Mesenchymal stem cell (in vitro differentiated cells and primary cell): Measurements from ENCODE around the gene MBP.

Source experiments
- DNase-seq: peaks from one replicate; pipeline ENCODE4 v3.0.0-alpha.2; 2013
- H2AFZ ChIP-seq: one replicate; pipeline ENCODE4 v1.6.1; 2013; ENCODE audit warnings: low read depth, mild to moderate bottlenecking, control low read depth, inconsistent platforms, low read length, moderate library complexity
- H2AK5ac ChIP-seq: 2 replicates; pipeline ENCODE4 v1.6.1; 2013; ENCODE audit warnings: low read length, moderate library complexity, mild to moderate bottlenecking, inconsistent platforms; ENCODE audit not compliant: severe bottlenecking
- H2BK120ac ChIP-seq: one replicate; pipeline ENCODE4 v1.6.1; 2013; ENCODE audit warnings: low read depth, mild to moderate bottlenecking, inconsistent platforms, low read length, moderate library complexity
- H2BK12ac ChIP-seq, 2 experiments: one replicate each; pipeline ENCODE4 v1.6.1; 2013; ENCODE audit warnings: inconsistent platforms in 2 of 2, low read length in 2 of 2, mild to moderate bottlenecking in 2 of 2, moderate library complexity in 2 of 2, control low read depth in 1 of 2
- H2BK15ac ChIP-seq: one replicate; pipeline ENCODE4 v1.6.1; 2013; ENCODE audit warnings: mild to moderate bottlenecking, low read depth, inconsistent platforms; ENCODE audit not compliant: poor library complexity, severe bottlenecking
- H2BK5ac ChIP-seq: 2 replicates; pipeline ENCODE4 v1.6.1; 2013; ENCODE audit warnings: low read depth, mild to moderate bottlenecking, low read length, control low read depth, inconsistent platforms; ENCODE audit not compliant: poor library complexity, severe bottlenecking
- H3K14ac ChIP-seq, 2 experiments: one replicate each; pipeline ENCODE4 v1.6.1; 2013; ENCODE audit warnings: inconsistent platforms in 2 of 2, low read length in 2 of 2, control low read depth in 1 of 2, mild to moderate bottlenecking in 1 of 2, moderate library complexity in 1 of 2
- H3K18ac ChIP-seq, 2 experiments: one replicate each; pipeline ENCODE4 v1.6.1; 2013; ENCODE audit warnings: inconsistent platforms in 2 of 2, low read length in 2 of 2, control low read depth in 1 of 2, low read depth in 1 of 2, mild to moderate bottlenecking in 1 of 2
- H3K23ac ChIP-seq, 2 experiments: one replicate each; pipeline ENCODE4 v1.6.1; 2013; ENCODE audit warnings: inconsistent platforms in 2 of 2, low read length in 2 of 2, mild to moderate bottlenecking in 2 of 2, moderate library complexity in 2 of 2, control low read depth in 1 of 2
- H3K27ac ChIP-seq: 2 replicates; pipeline ENCODE4 v1.5.1; 2013; ENCODE audit warnings: mild to moderate bottlenecking, moderate library complexity, low read length, control low read depth, inconsistent platforms; ENCODE audit not compliant: poor library complexity, severe bottlenecking
- H3K27me3 ChIP-seq, 2 experiments: 2 replicates each; pipeline versions ENCODE4 v1.6.1 to v1.7.0; 2013; ENCODE audit warnings: low read length in 2 of 2, mild to moderate bottlenecking in 2 of 2, moderate library complexity in 2 of 2, control low read depth in 1 of 2, inconsistent platforms in 1 of 2; ENCODE audit not compliant: control insufficient read depth in 1 of 2, insufficient read depth in 1 of 2
- H3K36me3 ChIP-seq, 2 experiments: 2 replicates each; pipeline versions ENCODE4 v1.6.1 to v1.7.0; 2013; ENCODE audit warnings: low read length in 2 of 2, control low read depth in 1 of 2, inconsistent platforms in 1 of 2, low read depth in 1 of 2, mild to moderate bottlenecking in 1 of 2; ENCODE audit not compliant: insufficient read depth in 2 of 2, control insufficient read depth in 1 of 2
- H3K4ac ChIP-seq, 2 experiments: one replicate each; pipeline ENCODE4 v1.6.1; 2013; ENCODE audit warnings: inconsistent platforms in 2 of 2, low read length in 2 of 2, mild to moderate bottlenecking in 2 of 2, moderate library complexity in 2 of 2, control low read depth in 1 of 2, low read depth in 1 of 2
- H3K4me1 ChIP-seq: 2 replicates; pipeline ENCODE4 v1.6.1; 2013; ENCODE audit warnings: low read depth, low read length, control low read depth; ENCODE audit not compliant: control insufficient read depth, insufficient read depth
- H3K4me2 ChIP-seq: 2 replicates; pipeline ENCODE4 v1.6.1; 2013; ENCODE audit warnings: low read length, mild to moderate bottlenecking, inconsistent platforms; ENCODE audit not compliant: poor library complexity, severe bottlenecking
- H3K4me3 ChIP-seq, 2 experiments: 2 replicates each; pipeline versions ENCODE4 v1.5.1 to v1.7.0; 2013; ENCODE audit warnings: low read length in 2 of 2, mild to moderate bottlenecking in 2 of 2, control low read depth in 1 of 2, low read depth in 1 of 2; ENCODE audit not compliant: insufficient read depth in 1 of 2
- H3K79me1 ChIP-seq: replicated peaks from 2 replicates; pipeline ENCODE4 v1.6.1; 2013; ENCODE audit warnings: mild to moderate bottlenecking, control low read depth, low read length, inconsistent platforms; ENCODE audit not compliant: poor library complexity, severe bottlenecking
- H3K9ac ChIP-seq: 2 replicates; pipeline ENCODE4 v1.7.0; 2013; ENCODE audit warnings: mild to moderate bottlenecking, low read length, moderate library complexity
- H3K9me3 ChIP-seq: 2 replicates; pipeline ENCODE4 v1.7.0; 2013; ENCODE audit warnings: mild to moderate bottlenecking, low read length; ENCODE audit not compliant: control insufficient read depth
- H4K8ac ChIP-seq: one replicate; pipeline ENCODE4 v1.6.1; 2013; ENCODE audit warnings: inconsistent platforms, mild to moderate bottlenecking, low read length, moderate library complexity
- H4K91ac ChIP-seq: one replicate; pipeline ENCODE4 v1.6.1; 2013; ENCODE audit warnings: mild to moderate bottlenecking, low read length, inconsistent platforms
- WGBS: methylation state at CpG from one replicate; pipeline ENCODE4 v1.1.7; 2013; ENCODE audit warnings: mixed read lengths; 5-methylcytosine and 5-hydroxymethylcytosine counted together

The MBP gene

DNA sequence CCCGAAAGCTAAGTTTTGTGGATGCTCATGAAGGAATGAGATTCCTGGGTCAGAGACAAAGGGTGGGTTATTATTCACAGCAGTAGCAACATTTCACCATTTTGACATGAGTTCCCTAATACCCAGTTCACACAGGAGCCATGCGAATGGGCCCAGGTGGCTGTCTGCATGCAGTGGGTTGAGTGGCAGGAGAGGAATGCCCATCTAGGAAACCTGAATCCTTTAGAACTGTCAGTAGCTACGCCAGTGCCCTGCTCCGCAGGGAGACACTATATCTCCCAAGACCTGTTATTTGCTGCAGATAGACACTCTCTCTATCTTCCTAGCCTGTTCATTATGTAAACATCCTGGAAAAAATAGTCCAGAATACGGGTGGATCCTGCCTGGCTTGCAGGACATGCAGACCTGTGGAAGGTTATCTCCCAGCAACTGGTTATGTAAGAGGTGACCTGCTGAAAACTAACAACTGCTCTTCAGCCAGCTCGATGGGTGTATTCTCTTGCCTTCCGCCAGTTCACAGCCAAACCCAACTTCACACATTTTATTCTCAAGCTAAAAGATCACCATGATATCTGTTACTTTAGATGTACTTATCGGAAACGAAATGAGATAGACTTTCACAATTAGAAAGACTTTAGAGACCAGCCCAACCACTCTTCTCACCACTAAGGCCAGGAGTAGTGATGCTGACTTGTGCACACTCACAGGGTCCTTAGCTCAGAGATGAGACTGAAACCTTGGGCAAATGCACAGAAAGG is 59.1 kb downstream of the MBP start:
- Histone ChIP-seq H3K9ac (no peak overlapping the region), H3K4me2 (no peak overlapping the region), H3K9me3 (no peaks in the 10 kb centered on the region), H2BK120ac (no peak overlapping the region), H3K4me3 (no peak overlapping the region), H3K23ac (no peak overlapping the region), H3K18ac (peak overlapping the region; percentile 24 to 42), H2BK5ac (no peak overlapping the region), H3K36me3 (peaks cover 5 to 14% of the 10 kb centered on the region in 2 experiments), H3K27ac (no peak overlapping the region), H3K4me1 (peaks cover 30% of the 10 kb centered on the region), H2AFZ (no peak overlapping the region), H3K79me1 (peaks cover 31% of the 10 kb centered on the region), H2AK5ac (peak overlapping the region; percentile 57), H4K91ac (peak overlapping the region; percentile 70), H2BK12ac (peak overlapping the region; percentile 75 to 80), H3K27me3 (no peaks in the 10 kb centered on the region), H3K4ac (no peak overlapping the region), H2BK15ac (peak overlapping the region; percentile 60), H4K8ac (peak overlapping the region; percentile 66), H3K14ac (no peak overlapping the region)
- 75% methylated on average over 9 of the region's 9 CpGs for WGBS
- no peak for DNase-seq

DNA sequence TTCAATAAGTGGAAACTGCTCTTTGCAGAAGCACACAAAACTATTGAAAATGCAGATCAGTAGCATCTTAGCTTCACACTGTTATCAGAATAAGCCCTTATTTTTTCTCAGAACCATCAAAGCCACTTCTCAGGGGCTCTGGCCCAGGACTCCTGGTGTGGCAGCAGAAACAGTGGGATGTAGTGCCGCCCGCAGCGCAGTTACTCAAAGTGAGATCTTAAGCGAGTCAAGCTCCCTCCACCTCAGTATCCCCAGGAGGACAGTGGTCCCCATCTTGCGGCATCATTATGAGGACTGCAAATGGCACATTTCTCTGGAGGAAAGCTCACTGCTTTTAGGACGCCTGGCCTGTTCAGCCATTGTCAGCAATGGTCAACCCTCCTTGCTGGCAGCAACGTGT is 60.0 kb downstream of the MBP start:
- Histone ChIP-seq H2AK5ac (peak overlapping the region; percentile 71), H3K4me2 (no peak overlapping the region), H2BK12ac (peak overlapping the region; percentile 17 to 79), H3K79me1 (peaks cover 31% of the 10 kb centered on the region), H3K4me3 (no peak overlapping the region), H2BK120ac (no peak overlapping the region), H3K4me1 (peaks cover 32% of the 10 kb centered on the region), H4K8ac (peak overlapping the region; percentile 73), H3K27ac (peak overlapping the region; percentile 85), H4K91ac (peak overlapping the region; percentile 44), H3K14ac (no peak overlapping the region), H3K36me3 (peaks cover 5 to 14% of the 10 kb centered on the region in 2 experiments), H3K9ac (no peak overlapping the region), H2BK15ac (peak overlapping the region; percentile 32), H3K18ac (peak overlapping the region in 1 of 2 experiments; percentile 44), H3K23ac (peak overlapping the region in 1 of 2 experiments; percentile 29), H2BK5ac (peak overlapping the region; percentile 67), H3K4ac (peak overlapping the region in 1 of 2 experiments; percentile 78), H3K27me3 (no peaks in the 10 kb centered on the region), H2AFZ (no peak overlapping the region), H3K9me3 (no peaks in the 10 kb centered on the region)
- DNase-seq: no peak
- WGBS: 92% methylated on average over 7 of the region's 7 CpGs

DNA sequence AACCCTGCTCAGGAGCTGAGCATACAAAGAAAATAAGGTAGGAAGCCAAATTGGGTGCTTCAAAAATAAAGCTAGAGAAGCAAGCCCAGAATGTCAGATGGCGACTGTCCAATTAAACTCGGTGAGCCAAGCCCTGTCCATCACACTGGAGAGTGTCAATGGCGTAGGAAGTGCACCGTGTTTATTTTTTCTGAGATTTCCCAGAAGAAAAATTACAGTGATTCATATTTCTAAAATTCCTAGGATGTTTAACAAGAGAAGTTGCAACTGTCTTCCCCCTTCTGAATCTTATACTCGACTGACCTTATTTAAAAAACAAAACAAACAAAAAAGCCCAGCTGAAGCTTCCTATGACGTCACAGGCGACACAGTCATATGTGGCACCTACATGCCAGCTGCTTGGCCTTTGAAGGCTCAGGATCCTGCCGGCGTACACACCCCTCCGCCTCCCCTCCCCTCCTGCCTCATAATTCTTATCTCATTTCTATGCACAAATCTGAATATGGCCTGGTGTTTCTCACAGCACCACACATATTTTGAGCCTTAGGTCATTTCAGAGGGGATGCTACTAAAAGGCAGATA is 60.8 kb downstream of the MBP start:
- Histone ChIP-seq H3K9ac (peak overlapping the region; percentile 26), H2BK15ac (no peak overlapping the region), H3K4me2 (no peak overlapping the region), H3K23ac (no peak overlapping the region), H3K18ac (peak overlapping the region; percentile 76 to 95), H3K36me3 (peaks cover 5 to 14% of the 10 kb centered on the region in 2 experiments), H3K79me1 (peaks cover 27% of the 10 kb centered on the region), H4K8ac (no peak overlapping the region), H3K27me3 (no peaks in the 10 kb centered on the region), H2BK5ac (peak overlapping the region; percentile 71), H2BK120ac (no peak overlapping the region), H3K4me3 (no peak overlapping the region), H4K91ac (peak overlapping the region; percentile 3), H3K9me3 (no peaks in the 10 kb centered on the region), H2AK5ac (peak overlapping the region; percentile 90), H3K14ac (no peak overlapping the region), H3K27ac (peak overlapping the region; percentile 85), H2AFZ (no peak overlapping the region), H3K4ac (peak overlapping the region in 1 of 2 experiments; percentile 45), H2BK12ac (peak overlapping the region; percentile 42 to 61), H3K4me1 (peaks cover 36% of the 10 kb centered on the region)
- DNase-seq: peak; percentile 79
- 6% methylated on average over 8 of the region's 10 CpGs for WGBS

DNA sequence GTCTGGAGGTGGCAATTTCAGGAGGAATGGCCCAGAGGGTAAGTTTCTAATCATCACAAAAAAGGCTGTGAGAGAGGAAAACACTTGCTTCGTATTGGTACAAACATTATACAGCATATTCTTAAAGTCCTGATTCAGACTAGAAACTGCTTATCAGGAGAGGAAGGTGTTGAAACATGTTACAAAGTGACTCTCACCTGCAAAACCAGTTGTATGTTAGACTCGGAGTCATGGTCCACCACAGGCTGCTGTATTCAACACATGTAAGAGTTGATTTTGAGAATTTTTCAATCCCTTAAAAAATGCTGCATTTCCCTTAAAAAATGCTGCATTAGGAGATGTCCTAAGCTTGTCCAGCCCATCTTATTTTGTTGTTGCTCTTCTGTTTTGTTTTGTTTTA is 61.5 kb downstream of the MBP start:
- H3K4me1 ChIP-seq: peaks cover 39% of the 10 kb centered on the region
- peak overlapping the region; percentile 26 for H3K9ac ChIP-seq
- H3K14ac ChIP-seq: no peak overlapping the region
- H2BK5ac ChIP-seq: no peak overlapping the region
- H4K91ac ChIP-seq: no peak overlapping the region
- H3K27me3 ChIP-seq: no peaks in the 10 kb centered on the region
- H4K8ac ChIP-seq: no peak overlapping the region
- no peak overlapping the region for H2AFZ ChIP-seq
- peaks cover 1 to 15% of the 10 kb centered on the region in 2 experiments for H3K36me3 ChIP-seq
- peaks cover 24% of the 10 kb centered on the region for H3K79me1 ChIP-seq
- H2BK120ac ChIP-seq: no peak overlapping the region
- H2AK5ac ChIP-seq: peak overlapping the region; percentile 11
- H3K4me3 ChIP-seq: no peak overlapping the region
- no peak overlapping the region for H3K4ac ChIP-seq
- H3K4me2 ChIP-seq: no peak overlapping the region
- H3K9me3 ChIP-seq: no peaks in the 10 kb centered on the region
- DNase-seq: no peak
- peak overlapping the region; percentile 85 for H3K27ac ChIP-seq
- no peak overlapping the region for H2BK15ac ChIP-seq
- peak overlapping the region in 1 of 2 experiments; percentile 18 for H2BK12ac ChIP-seq
- WGBS: 100% methylated on average over 1 of the region's 2 CpGs
- H3K18ac ChIP-seq: no peak overlapping the region
- no peak overlapping the region for H3K23ac ChIP-seq
